HG03571 (cell line): Measurements from ENCODE around the gene FAM161B.

Experiments used
- ATAC-seq: cut with Tn5 transposase; IDR thresholded peaks from one replicate; pipeline ENCODE4 v1.9.1; 2021; ENCODE audit not compliant: unreplicated experiment

Gene FAM161B

DNA sequence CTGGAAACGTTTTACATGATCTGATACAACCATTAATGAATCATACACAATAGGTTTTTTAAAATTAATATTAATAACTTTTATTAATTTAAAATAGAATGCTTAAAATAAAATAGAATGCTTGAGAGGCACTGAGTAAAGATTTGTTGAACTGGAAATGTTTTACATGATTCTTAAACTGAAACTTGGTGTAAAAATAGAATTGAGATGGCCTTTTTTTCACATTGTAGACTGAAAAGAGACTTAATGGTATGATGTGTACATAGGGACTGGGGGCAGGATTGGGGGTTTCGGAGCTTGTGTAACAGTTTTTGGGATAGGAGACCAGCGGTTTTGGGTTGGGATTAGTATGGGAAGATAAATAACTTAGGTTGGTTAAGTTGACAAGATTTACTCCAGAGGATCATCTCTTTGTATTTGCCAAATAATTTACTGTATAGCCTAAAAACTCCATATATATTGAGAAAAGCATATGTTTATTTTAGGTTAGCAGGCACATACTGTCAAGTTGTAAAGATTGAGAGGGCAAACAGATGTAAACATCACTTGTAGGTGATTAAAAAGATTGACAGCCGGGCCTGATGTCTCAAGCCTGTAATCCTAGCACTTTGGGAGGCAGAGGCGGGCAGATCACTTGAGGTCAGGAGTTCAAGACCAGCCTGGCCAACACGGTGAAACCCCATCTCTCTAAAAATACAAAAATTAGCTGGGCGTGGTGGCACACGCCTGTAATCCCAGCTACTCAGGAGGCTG, 65.3 kb downstream of the FAM161B start:
- no peak for ATAC-seq
